GM12878 (cell line): ENCODE results near the gene CDC7. TPM values are rescaled to one million over a fixed set of nuclear protein-coding genes. Genes with fewer than 3 reads are reported as not detected.

ENCODE experiments used
- ATAC-seq: fragments of 200-7000 bp; cut with Tn5 transposase; 3 replicates; pipeline ENCODE4 v1.9.1; 2020; ENCODE audit warnings: mild to moderate bottlenecking, moderate library complexity
- BruUV-seq: library from RNA; stranded (reverse); fragments of 400-500 nt; replicated peaks from 2 replicates; lab custom pipeline; 2021; lab: Mats Ljungman, UMichigan
- CTCF ChIA-PET: fragments of 300-600 bp; sonication (Branson Sonifier 250); formaldehyde crosslinking; extraction: SDS; loops from one replicate; lab custom pipeline; 2021; ENCODE audit warnings: inconsistent platforms; lab: Yijun Ruan, JAX
- POLR2A ChIA-PET: fragments of 350-600 bp; formaldehyde crosslinking; extraction: SDS; loops from one replicate; lab custom pipeline; 2021; ENCODE audit warnings: inconsistent platforms; lab: Charles Lee
- RAD21 ChIA-PET: fragments of 300-600 bp; sonication (Branson Sonifier 250); formaldehyde crosslinking; loops from one replicate; lab custom pipeline; 2023; ENCODE audit warnings: antibody characterized with exemption; ENCODE audit not compliant: unreplicated experiment; lab: Charles Lee
- SMC1A ChIA-PET: fragments of 300-600 bp; sonication (Branson Sonifier 250); formaldehyde crosslinking; loops from one replicate; lab custom pipeline; 2023; ENCODE audit not compliant: unreplicated experiment, uncharacterized antibody; lab: Charles Lee
- DNase-seq: peaks from one replicate; pipeline ENCODE4 v3.0.0-alpha.2; 2011; ENCODE audit warnings: low read depth, low spot score
- FAIRE-seq: peaks from 3 replicates; lab custom pipeline; 2011; peaks lifted over from hg19 to GRCh38; lab: Jason Lieb, UNC
- H2AFZ ChIP-seq: 2 replicates; pipeline ENCODE4 v1.6.0; 2011; ENCODE audit warnings: low read depth, low read length, control low read depth; ENCODE audit not compliant: control insufficient read depth
- H3K27ac ChIP-seq: 2 replicates; pipeline ENCODE4 v1.5.1; 2011; ENCODE audit warnings: control low read depth; ENCODE audit not compliant: control insufficient read depth, insufficient read depth
- H3K27me3 ChIP-seq, 2 experiments: replicated peaks in 1 of 2; 2 replicates each; pipeline versions ENCODE4 v1.6.0 to v1.6.1; 2011; ENCODE audit warnings: low read length in 1 of 2; ENCODE audit not compliant: control insufficient read depth in 2 of 2, insufficient read depth in 2 of 2
- H3K36me3 ChIP-seq, 2 experiments: 2 replicates each; pipeline ENCODE4 v1.5.1; 2011; ENCODE audit warnings: low read length in 1 of 2; ENCODE audit not compliant: control insufficient read depth in 2 of 2, insufficient read depth in 2 of 2
- H3K4me1 ChIP-seq: 2 replicates; pipeline ENCODE4 v1.6.1; 2011; ENCODE audit warnings: mild to moderate bottlenecking, low read length, moderate library complexity, mixed read lengths; ENCODE audit not compliant: control insufficient read depth, insufficient read depth
- H3K4me2 ChIP-seq: 2 replicates; pipeline ENCODE4 v1.6.0; 2011; ENCODE audit warnings: control low read depth; ENCODE audit not compliant: control insufficient read depth, insufficient read depth
- H3K4me3 ChIP-seq: fragments of 200-600 bp; sonication (generic); 2 replicates; pipeline ENCODE4 v1.5.1; 2016
- H3K79me2 ChIP-seq: 2 replicates; pipeline ENCODE4 v1.6.0; 2011; ENCODE audit warnings: low read length; ENCODE audit not compliant: control insufficient read depth, insufficient read depth
- H3K9ac ChIP-seq: 2 replicates; pipeline ENCODE4 v1.8.0; 2011; ENCODE audit warnings: low read length, control low read depth, mixed read lengths; ENCODE audit not compliant: control insufficient read depth, insufficient read depth
- H3K9me3 ChIP-seq: replicated peaks from 3 replicates; pipeline ENCODE4 v1.5.1; 2011; ENCODE audit warnings: mild to moderate bottlenecking, low read length; ENCODE audit not compliant: control insufficient read depth, insufficient read depth
- H4K20me1 ChIP-seq: 2 replicates; pipeline ENCODE4 v1.6.0; 2011; ENCODE audit not compliant: control insufficient read depth, insufficient read depth
- EP300 ChIP-seq, 2 experiments: fragments of 150-350 bp in 1 of 2; IDR thresholded peaks; 2 replicates each; pipeline ENCODE4 v1.6.1; 2011 to 2012; ENCODE audit warnings: low read depth in 2 of 2, low read length in 2 of 2, borderline replicate concordance in 1 of 2, improper control_type of control experiment in 1 of 2, inconsistent platforms in 1 of 2; ENCODE audit not compliant: control insufficient read depth in 1 of 2
- HCFC1 ChIP-seq: fragments of 150-350 bp; IDR thresholded peaks from 2 replicates; pipeline ENCODE4 v1.6.1; 2014; ENCODE audit warnings: low read length
- NFIC ChIP-seq: IDR thresholded peaks from 2 replicates; pipeline ENCODE4 v1.6.1; 2012; ENCODE audit warnings: low read depth, mild to moderate bottlenecking, inconsistent platforms, low read length, moderate library complexity
- PKNOX1 ChIP-seq: fragments of 450-650 bp; IDR thresholded peaks from 2 replicates; pipeline ENCODE4 v1.6.1; 2016; ENCODE audit warnings: mild to moderate bottlenecking
- POU2F2 ChIP-seq: IDR thresholded peaks from 3 replicates; pipeline ENCODE4 v1.6.1; 2011; ENCODE audit warnings: low read depth, mild to moderate bottlenecking, low read length, borderline replicate concordance
- ZSCAN29 ChIP-seq: fragments of 450-650 bp; IDR thresholded peaks from 2 replicates; pipeline ENCODE4 v1.6.1; 2017; ENCODE audit warnings: mild to moderate bottlenecking, moderate library complexity
- WGBS: methylation state at CpG from one replicate; pipeline ENCODE4 v1.1.6; 2016; ENCODE audit warnings: low lambda C conversion rate; ENCODE audit not compliant: insufficient replicate concordance, insufficient coverage; ENCODE audit errors: missing lambda C conversion rate; 5-methylcytosine and 5-hydroxymethylcytosine counted together
- in situ Hi-C: fragments of 300-500 bp; cut with MboI; formaldehyde crosslinking; loops from 9 replicates; pipeline ENCODE4 v1.14.3; 2018; ENCODE audit warnings: mixed read lengths
- intact Hi-C: fragments of 100-400 bp; cut with micrococcal nuclease; formaldehyde crosslinking; loops from one replicate; pipeline ENCODE4 v1.14.2; 2022; ENCODE audit not compliant: unreplicated experiment
- polyA plus RNA-seq, 11 experiments: library from polyadenylated mRNA; depleted of rRNA in 4 of 11; unstranded in 6 of 11; stranded (reverse) in 5 of 11; fragments of >200 nt; fragmentation: Nextera tagmentation in 4 of 11; fragmentation: Illumina TruSeq in 1 of 11; extraction: Ambion mirVana in 4 of 11; extraction: Trizol in 1 of 11; gene quantifications; 1 replicate in 1 of 11; 2 replicates in 10 of 11; pipeline versions ENCODE4 v1.2.1 to v1.2.3, GENCODE V29; 2011 to 2016; ENCODE audit warnings: inconsistent platforms in 2 of 11, missing spikeins in 2 of 11, low read depth in 1 of 11
- total RNA-seq, 4 experiments: library from RNA; depleted of rRNA in 3 of 4; stranded (reverse); fragments of >200 nt in 3 of 4; fragmentation: Illumina TruSeq in 1 of 4; extraction: Trizol in 1 of 4; gene quantifications; 2 replicates each; pipeline versions ENCODE4 v1.2.1 to v1.2.3, GENCODE V29; 2013 to 2021

The CDC7 gene
- total and polyA plus RNA-seq, 10 of the 15 experiments (the other 5 are each of a cell fraction or from before 2014, with no cell fraction given): 14.9 to 37.8 (median 26.0) TPM

GRCh38 chr1:91498498-91499245, 2.0 kb upstream of the CDC7 start:
- Histone ChIP-seq H3K9me3 (no peaks in the 10 kb centered on the region), H2AFZ (no peak overlapping the region), H3K27ac (no peak overlapping the region)
- CTCF ChIA-PET: interaction anchor here (0.6 to 6.7 kb wide), 3 partner anchors 12 to 985 kb away, joined by 3 to 59 read pairs (median 4); no protein-coding TSS in a partner anchor
- no TSS peak for BruUV-seq
- RAD21 ChIA-PET: no interaction called here
- DNase-seq: no peak
- WGBS: 90% methylated on average over 6 of the region's 6 CpGs
- TF ChIP-seq ZSCAN29: no peak
- no peak for TF ChIP-seq PKNOX1
- TF ChIP-seq HCFC1: no peak
- no peak for TF ChIP-seq NFIC
- no peak for TF ChIP-seq EP300 (IDR thresholded peaks at IDR 0.05; ENCODE audit: borderline replicate concordance in 1 of 2, control insufficient read depth in 1 of 2, low read depth in 2 of 2, low read length in 2 of 2)
- no peak for TF ChIP-seq POU2F2
- TF ChIP-seq, all 136 proteins: peak for 0
- H3K27me3 ChIP-seq: no peaks in the 10 kb centered on the region
- no peaks in the 10 kb centered on the region for H3K4me1 ChIP-seq
- H3K9ac ChIP-seq: no peak overlapping the region
- H3K36me3 ChIP-seq: no peaks in the 10 kb centered on the region
- ChIA-PET SMC1A (interaction anchor here (0.9 to 1.6 kb wide), 3 partner anchors 9 to 26 kb away, joined by 3 to 7 read pairs (median 3); no protein-coding TSS in a partner anchor), POLR2A (no interaction called here)
- H3K4me2 ChIP-seq: no peak overlapping the region
- in situ Hi-C loops: no loop called here
- intact Hi-C loops: no loop called here
- H3K79me2 ChIP-seq: peaks cover 27% of the 10 kb centered on the region
- ATAC-seq: no peak
- FAIRE-seq: no peak
- no peak overlapping the region for H3K4me3 ChIP-seq
- no peaks in the 10 kb centered on the region for H4K20me1 ChIP-seq
